Small intestine (tissue), 7 donors: ENCODE results near the gene GNAZ. TPM values are rescaled to one million over a fixed set of nuclear protein-coding genes. Genes with fewer than 3 reads are reported as not detected.

Experiments
- DNase-seq, 2 donors: peaks; one replicate each; pipeline versions ENCODE4 v3.0.0 to v3.0.0-alpha.2; 2013
- FAIRE-seq: peaks from 2 replicates; lab custom pipeline; 2012; peaks lifted over from hg19 to GRCh38; lab: Jason Lieb, UNC
- H3K27ac ChIP-seq, 3 donors: one replicate each; pipeline ENCODE4 v1.5.1; 2013; ENCODE audit warnings: low read length in 2 of 3, mild to moderate bottlenecking in 2 of 3, control low read depth in 1 of 3, inconsistent platforms in 1 of 3, low read depth in 1 of 3, moderate library complexity in 1 of 3
- H3K27me3 ChIP-seq, 3 donors: one replicate each; pipeline ENCODE4 v1.6.1; 2013; ENCODE audit warnings: low read length in 3 of 3, inconsistent platforms in 1 of 3; ENCODE audit not compliant: control insufficient read depth in 3 of 3, insufficient read depth in 3 of 3
- H3K36me3 ChIP-seq, 3 donors: one replicate each; pipeline ENCODE4 v1.6.1; 2013; ENCODE audit warnings: low read length in 3 of 3, inconsistent platforms in 1 of 3, low read depth in 1 of 3, mild to moderate bottlenecking in 1 of 3, moderate library complexity in 1 of 3; ENCODE audit not compliant: control insufficient read depth in 3 of 3, insufficient read depth in 2 of 3
- H3K4me1 ChIP-seq, 3 donors: one replicate each; pipeline ENCODE4 v1.6.1; 2013; ENCODE audit warnings: low read length in 2 of 3, inconsistent platforms in 1 of 3, low read depth in 1 of 3, mild to moderate bottlenecking in 1 of 3, moderate library complexity in 1 of 3; ENCODE audit not compliant: control insufficient read depth in 3 of 3, insufficient read depth in 2 of 3
- H3K4me3 ChIP-seq, 3 donors: one replicate each; pipeline ENCODE4 v1.5.1; 2013; ENCODE audit warnings: low read length in 3 of 3, control low read depth in 1 of 3, inconsistent platforms in 1 of 3, low read depth in 1 of 3, mild to moderate bottlenecking in 1 of 3, moderate library complexity in 1 of 3
- H3K9me3 ChIP-seq, 2 donors: one replicate each; pipeline ENCODE4 v1.6.1; 2013; ENCODE audit warnings: low read depth in 1 of 2, low read length in 1 of 2; ENCODE audit not compliant: control insufficient read depth in 2 of 2, insufficient read depth in 1 of 2
- WGBS, 3 donors: extraction: QIAGEN DNeasy Blood & Tissue Kit; methylation state at CpG; one replicate each; pipeline ENCODE4 v1.1.7; 2013; 5-methylcytosine and 5-hydroxymethylcytosine counted together
- polyA plus RNA-seq, 4 donors: library from polyadenylated mRNA; stranded (reverse) in 3 of 4; unstranded in 1 of 4; fragments of 200-250 nt in 3 of 4; fragments of 120-200 nt in 1 of 4; gene quantifications; one replicate each; pipeline versions ENCODE4 v1.2.1 to v1.2.3, GENCODE V29; 2013
- donor health status: healthy with polysubstance abuse.
- donor health status: control.
- donor health status: control.
- donor health status: Bipolar disorder and iron deficiency.
- donor health status: healthy.

GNAZ gene
- polyA plus RNA-seq, 4 donors: 0.55 to 3.6 (median 2.7) TPM

DNA sequence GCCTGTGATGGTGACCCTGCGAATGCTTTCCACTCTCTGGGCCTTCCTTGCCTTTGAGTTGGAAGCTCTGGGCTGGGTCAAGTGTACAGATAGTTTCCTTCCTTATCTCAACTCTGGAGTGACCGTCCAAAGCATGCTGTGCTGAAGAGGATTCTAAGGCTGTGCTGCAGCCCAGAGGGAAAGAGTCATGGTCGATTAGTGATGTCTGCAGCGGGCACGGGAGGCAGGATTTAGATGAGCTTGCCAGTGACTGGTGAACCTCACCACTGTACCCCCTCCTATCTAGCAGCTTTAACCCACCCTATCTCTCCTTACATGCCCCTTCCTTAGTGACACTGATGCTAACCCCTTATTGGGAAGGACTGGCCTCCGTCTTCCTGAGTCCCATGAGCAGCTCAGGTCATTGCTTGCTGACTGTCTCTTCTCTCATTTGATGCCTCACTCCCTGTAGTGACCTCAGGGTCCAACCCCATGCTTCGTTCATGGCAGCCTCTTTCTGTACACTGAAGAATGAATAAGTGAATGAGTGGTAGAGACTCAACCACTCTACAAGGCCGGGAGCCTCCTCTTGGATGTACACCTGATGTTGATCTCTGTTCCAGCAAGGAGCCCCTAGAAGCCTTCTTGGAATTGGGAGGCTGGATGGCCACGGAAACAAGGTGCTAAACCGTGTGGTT, 6.7 kb downstream of the GNAZ start:
- no peak for DNase-seq
- H3K27ac ChIP-seq: no peak overlapping the region

DNA sequence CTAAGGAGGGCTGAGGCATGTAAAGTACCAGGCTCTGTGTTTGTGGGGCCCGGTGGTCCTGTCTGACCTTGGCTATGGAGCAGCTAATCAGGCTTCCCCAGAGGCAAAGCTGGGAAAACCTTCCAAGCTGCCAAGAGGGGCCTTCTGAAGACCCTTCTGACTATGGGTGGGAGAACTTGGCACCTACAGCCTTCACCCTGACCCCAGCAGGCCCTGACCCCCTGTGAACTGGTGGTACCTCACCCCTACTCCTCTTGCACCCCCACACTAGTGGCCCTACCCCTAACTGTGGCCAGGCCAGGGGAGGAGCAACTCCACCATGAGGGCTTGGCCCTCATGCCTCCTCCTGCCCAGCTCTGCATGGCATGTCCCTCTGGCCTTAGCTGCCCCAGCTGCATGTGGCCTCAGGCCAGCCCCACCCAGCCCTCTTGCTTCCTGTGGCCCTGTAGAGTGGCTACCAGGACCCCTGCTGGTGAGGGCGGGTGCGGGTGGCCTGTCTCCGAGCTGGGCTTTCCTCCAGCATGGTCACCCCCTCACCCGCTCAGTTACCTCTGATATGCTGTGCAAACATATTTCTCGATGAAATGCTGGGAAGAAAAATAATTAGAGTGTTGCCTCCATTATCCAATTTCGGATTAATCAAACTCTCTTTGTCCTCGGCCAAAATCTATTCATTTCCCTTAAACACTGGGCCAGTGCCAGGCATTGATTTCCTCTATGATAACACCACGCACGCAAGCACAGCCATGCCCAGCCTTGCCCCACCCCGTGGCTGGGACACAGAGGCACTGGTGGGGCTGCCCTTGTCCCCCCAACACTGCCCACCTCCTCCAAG, 7.5 kb downstream of the GNAZ start:
- no peaks in the 10 kb centered on the region for H3K9me3 ChIP-seq
- H3K36me3 ChIP-seq: no peaks in the 10 kb centered on the region
- H3K27me3 ChIP-seq: peaks cover 0 to 2% (median 0%) of the 10 kb centered on the region in 3 donors
- DNase-seq (no peak), FAIRE-seq (no peak)
- WGBS, 3 donors: 48 to 65% (median 53%) methylated on average over 11 of the region's 11 CpGs
- H3K4me1 ChIP-seq: peaks cover 0 to 15% (median 2%) of the 10 kb centered on the region in 3 donors
- no peak overlapping the region for H3K27ac ChIP-seq
- no peak overlapping the region for H3K4me3 ChIP-seq

More for the DNA sequence above, 6.7 kb downstream of the GNAZ start:
- 89 to 91% (median 90%) methylated on average over 10 of the region's 10 CpGs for WGBS, 3 donors
- H3K4me1 ChIP-seq: peaks cover 0 to 15% (median 2%) of the 10 kb centered on the region in 3 donors
- peaks cover 0 to 4% (median 2%) of the 10 kb centered on the region in 3 donors for H3K27me3 ChIP-seq
- H3K36me3 ChIP-seq: no peaks in the 10 kb centered on the region
- H3K9me3 ChIP-seq: no peaks in the 10 kb centered on the region
- FAIRE-seq: no peak
- no peak overlapping the region for H3K4me3 ChIP-seq

DNA sequence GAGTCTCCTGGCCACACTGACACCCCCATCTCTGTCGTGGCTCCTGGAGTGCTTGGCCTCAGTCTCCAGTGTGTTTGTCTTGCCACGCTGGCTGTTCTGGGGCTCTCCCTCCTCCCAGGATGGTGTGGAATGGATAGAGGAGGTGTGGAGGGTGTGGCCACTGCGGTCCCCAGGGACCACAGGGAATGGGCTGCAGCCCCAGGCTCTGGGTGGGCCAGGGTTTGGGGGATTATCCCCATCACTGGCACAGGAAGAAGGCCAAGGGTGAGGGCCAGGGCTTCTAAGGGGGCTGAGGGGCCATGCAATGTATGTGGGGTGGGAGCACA, 8.1 kb downstream of the GNAZ start:
- no peak overlapping the region for H3K27ac ChIP-seq
- no peaks in the 10 kb centered on the region for H3K9me3 ChIP-seq
- H3K4me1 ChIP-seq: peaks cover 0 to 15% (median 2%) of the 10 kb centered on the region in 3 donors
- H3K27me3 ChIP-seq: no peaks in the 10 kb centered on the region
- H3K4me3 ChIP-seq: no peak overlapping the region
- no peak for DNase-seq
- FAIRE-seq: no peak
- no peaks in the 10 kb centered on the region for H3K36me3 ChIP-seq
- WGBS, 3 donors: 58 to 79% (median 61%) methylated on average over 3 of the region's 3 CpGs

DNA sequence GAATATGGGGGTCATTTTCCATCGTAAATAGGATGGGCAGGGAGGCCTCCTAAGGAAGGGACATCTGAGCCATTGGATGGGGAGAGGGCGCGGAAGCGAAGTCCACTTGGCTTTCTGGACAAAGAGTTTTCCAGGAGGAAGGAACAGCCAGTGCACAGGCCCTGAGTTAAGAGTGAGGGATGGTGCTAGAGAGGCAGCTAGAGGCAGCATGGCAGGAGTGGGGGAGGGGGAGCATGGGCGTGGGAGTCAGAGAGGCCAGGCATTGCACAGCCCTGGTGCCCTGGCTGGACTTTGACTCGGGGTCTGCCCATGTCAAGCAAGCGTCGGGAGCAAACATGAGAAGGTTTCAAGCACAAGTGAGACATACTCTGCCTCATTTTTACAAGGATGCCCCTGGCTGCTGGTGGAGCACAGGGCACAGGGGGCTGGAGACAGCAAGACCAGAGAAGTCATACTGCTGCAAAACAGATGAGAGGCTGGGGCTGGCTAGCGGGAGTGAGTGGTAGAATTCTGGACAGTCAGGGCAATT, 9.0 kb downstream of the GNAZ start:
- Histone ChIP-seq H3K27me3 (no peaks in the 10 kb centered on the region), H3K36me3 (no peaks in the 10 kb centered on the region), H3K4me3 (no peak overlapping the region), H3K9me3 (no peaks in the 10 kb centered on the region), H3K4me1 (peaks cover 0 to 15% (median 2%) of the 10 kb centered on the region in 3 donors), H3K27ac (peak overlapping the region in 1 of 3 donors; percentile 17)
- DNase-seq (peak; percentile 47 to 61), FAIRE-seq (no peak)
- WGBS, 3 donors: 47 to 78% (median 67%) methylated on average over 9 of the region's 9 CpGs

- 81 to 90% (median 86%) methylated on average over 7 to 9 of the region's 9 CpGs for WGBS, 3 donors
- Histone ChIP-seq H3K9me3 (no peaks in the 10 kb centered on the region), H3K36me3 (no peaks in the 10 kb centered on the region), H3K4me3 (no peak overlapping the region), H3K27ac (peak overlapping the region in 1 of 3 donors; percentile 17), H3K4me1 (peaks cover 0 to 15% (median 2%) of the 10 kb centered on the region in 3 donors), H3K27me3 (no peaks in the 10 kb centered on the region)
- no peak for FAIRE-seq
- peak in 1 of 2 donors; percentile 24 for DNase-seq
These were observed 9.6 kb downstream of the GNAZ start for GRCh38 chr22:23079814-23080521.

DNA sequence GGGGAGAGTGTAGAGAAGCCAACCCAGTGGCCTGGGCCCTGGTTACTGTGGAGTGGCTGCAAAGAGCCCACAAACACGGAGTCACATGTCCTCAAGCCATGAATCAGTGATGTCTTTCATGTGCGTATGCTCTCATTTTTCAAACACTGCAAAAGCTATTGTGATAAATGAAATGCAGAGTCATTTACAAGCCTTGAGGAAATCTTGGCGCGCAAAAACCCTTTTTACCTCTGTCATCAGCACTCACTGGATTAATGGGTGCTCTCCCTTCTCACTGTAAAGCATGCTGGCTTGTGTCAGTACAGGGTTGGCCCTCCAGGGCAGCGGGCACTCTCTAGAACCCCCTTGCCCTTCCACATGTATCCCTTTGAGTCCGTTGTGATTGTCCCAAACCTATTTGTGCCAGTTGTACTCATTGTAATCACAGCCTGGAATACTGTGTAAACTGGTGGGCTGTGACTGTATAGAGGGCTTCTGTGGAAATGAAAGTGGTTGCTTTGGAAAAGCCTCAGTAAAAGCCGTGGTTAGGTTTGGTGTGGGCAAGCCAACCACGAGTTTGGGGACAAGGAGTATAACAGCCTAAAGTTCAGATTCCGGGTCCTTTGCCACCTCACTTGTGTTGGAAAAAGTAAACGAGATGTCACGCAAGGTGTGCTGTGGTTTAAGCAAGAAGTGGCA, 10.4 kb downstream of the GNAZ start:
- H3K36me3 ChIP-seq: no peaks in the 10 kb centered on the region
- DNase-seq (no peak), FAIRE-seq (no peak)
- WGBS, 3 donors: 83 to 84% (median 84%) methylated on average over 11 of the region's 11 CpGs
- no peaks in the 10 kb centered on the region for H3K27me3 ChIP-seq
- no peaks in the 10 kb centered on the region for H3K9me3 ChIP-seq
- H3K4me1 ChIP-seq: peaks cover 0 to 9% (median 2%) of the 10 kb centered on the region in 3 donors
- no peak overlapping the region for H3K27ac ChIP-seq
- no peak overlapping the region for H3K4me3 ChIP-seq

DNA sequence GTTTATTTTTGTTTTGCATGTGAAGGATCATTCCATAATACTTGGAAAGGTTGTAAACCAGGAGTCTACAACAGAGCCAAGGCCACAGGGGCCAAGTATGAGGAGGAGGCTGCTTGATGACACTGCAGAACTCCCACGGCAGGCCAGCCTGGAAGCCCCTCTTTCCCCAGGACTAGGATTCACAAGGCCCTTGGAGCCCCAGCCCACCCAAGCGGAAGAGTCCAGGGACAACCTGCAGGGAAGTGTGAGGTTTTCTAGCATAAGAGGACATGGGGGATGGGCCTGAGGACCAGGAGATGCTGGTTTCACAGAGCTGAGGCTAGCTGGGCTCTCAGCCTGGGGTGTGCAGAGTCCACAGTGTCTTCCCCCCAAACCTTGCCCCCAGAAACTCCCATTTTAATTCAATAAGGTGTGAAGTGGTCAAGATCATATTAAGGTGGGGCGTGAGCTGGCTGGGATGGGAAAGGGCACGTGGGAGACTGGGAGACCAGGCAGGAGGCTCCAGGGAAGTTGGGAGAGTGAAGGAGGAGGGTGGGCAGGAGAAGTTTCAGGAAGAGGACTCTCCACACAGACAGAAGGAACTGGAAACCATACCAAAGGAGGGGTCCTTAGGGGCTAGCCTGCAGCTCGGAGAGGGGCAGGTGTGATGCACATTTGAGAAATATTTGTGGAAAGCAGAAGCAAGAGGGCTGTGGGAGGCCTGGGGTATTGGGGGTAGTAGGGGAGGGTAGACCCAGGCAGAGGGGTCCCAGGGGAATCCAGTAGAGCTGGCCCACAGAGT, 12.4 kb downstream of the GNAZ start:
- Histone ChIP-seq H3K9me3 (no peaks in the 10 kb centered on the region), H3K4me1 (peaks cover 0 to 9% (median 2%) of the 10 kb centered on the region in 3 donors), H3K4me3 (no peak overlapping the region), H3K27me3 (no peaks in the 10 kb centered on the region), H3K27ac (no peak overlapping the region), H3K36me3 (no peaks in the 10 kb centered on the region)
- DNase-seq: no peak
- WGBS, 3 donors: 81 to 88% (median 85%) methylated on average over 5 of the region's 5 CpGs
- FAIRE-seq: no peak
